Stimulated activated CD8-positive, alpha-beta memory T cell treated with anti-CD3 and anti-CD28 coated beads, Interleukin-2, amount 100 ng/mL, for 1 hour (primary cell): ENCODE results near the gene POU2F1.
"Not testable (repeated sequence)": the region's sequence is repeated elsewhere in the genome, so short reads cannot be mapped to it uniquely, and the experiment has no call there.

ENCODE experiments used
- DNase-seq, 2 donors: peaks; one replicate each; pipeline ENCODE4 v3.0.0-alpha.2; 2020; ENCODE audit warnings: low read depth in 2 of 2

The POU2F1 gene

GRCh38 chr1:167314671-167315070 is 94.0 kb downstream of the POU2F1 start:
- DNase-seq: no peak

GRCh38 chr1:167317463-167317862 is 96.8 kb downstream of the POU2F1 start:
- DNase-seq: no peak

- DNase-seq: not testable (repeated sequence)
Measured at GRCh38 chr1:167319206-167319605, 98.5 kb downstream of the POU2F1 start.

GRCh38 chr1:167322483-167322882 is 101.8 kb downstream of the POU2F1 start:
- no peak for DNase-seq

- DNase-seq: no peak
Measured at GRCh38 chr1:167325151-167325550, 104.5 kb downstream of the POU2F1 start.

GRCh38 chr1:167328306-167328815 is 107.7 kb downstream of the POU2F1 start:
- no peak for DNase-seq

GRCh38 chr1:167328816-167329483 is 108.3 kb downstream of the POU2F1 start:
- DNase-seq: no peak

GRCh38 chr1:167330601-167331293 is 110.1 kb downstream of the POU2F1 start:
- no peak for DNase-seq

- no peak for DNase-seq
Measured at GRCh38 chr1:167331650-167332049, 111.0 kb downstream of the POU2F1 start.

GRCh38 chr1:167332503-167332902 is 111.8 kb downstream of the POU2F1 start:
- no peak for DNase-seq

GRCh38 chr1:167333124-167333523 is 112.4 kb downstream of the POU2F1 start:
- no peak for DNase-seq

- no peak for DNase-seq
Measured at GRCh38 chr1:167333703-167334102, 113.0 kb downstream of the POU2F1 start.

GRCh38 chr1:167339405-167339804 is 118.7 kb downstream of the POU2F1 start:
- DNase-seq: no peak

GRCh38 chr1:167342846-167343245 is 122.2 kb downstream of the POU2F1 start:
- no peak for DNase-seq

- DNase-seq: no peak
Measured at GRCh38 chr1:167344112-167344511, 123.4 kb downstream of the POU2F1 start.

GRCh38 chr1:167344615-167345385 is 124.1 kb downstream of the POU2F1 start:
- DNase-seq: no peak

GRCh38 chr1:167345386-167345733 is 124.7 kb downstream of the POU2F1 start:
- no peak for DNase-seq

GRCh38 chr1:167357305-167357704 is 136.6 kb downstream of the POU2F1 start:
- no peak for DNase-seq

GRCh38 chr1:167359295-167359694 is 138.6 kb downstream of the POU2F1 start:
- DNase-seq: no peak

GRCh38 chr1:167360120-167360519 is 139.4 kb downstream of the POU2F1 start:
- DNase-seq: no peak

GRCh38 chr1:167362638-167363037 is 142.0 kb downstream of the POU2F1 start:
- no peak for DNase-seq

- DNase-seq: no peak
Measured at GRCh38 chr1:167364826-167365225, 144.1 kb downstream of the POU2F1 start.

GRCh38 chr1:167365360-167365759 is 144.7 kb downstream of the POU2F1 start:
- DNase-seq: no peak
